ENCODE results near the gene TRAPPC1. TPM values are rescaled to one million over a fixed set of nuclear protein-coding genes. Genes with fewer than 3 reads are reported as not detected.

Gene TRAPPC1
- total RNA-seq, result 10 to 100 TPM; 24.1 to 39.3 (median 36.8) TPM

- H3K4me1 ChIP-seq, result peaks cover 0 to 52% (median 21%) of the 10 kb centered on the region in 4 donors
Observed at GRCh38 chr17:7931709-7932482, at the start of gene TRAPPC1, which contains the start of gene CNTROB. Gene TRAPPC1, minus strand, starts transcription at chr17:7931946. Its CDS starts 117 bp downstream, at chr17:7931829. Gene CNTROB, plus strand, starts transcription at chr17:7932206. Its CDS starts 874 bp downstream, at chr17:7933080.

GRCh38 chr17:7977805-7978204, 46.1 kb upstream of the TRAPPC1 start:
- TF ChIP-seq EP300 (IDR thresholded peaks at IDR 0.05), result no peak
- no peak for TF ChIP-seq CTCF (IDR thresholded peaks at IDR 0.05)
- no peak for TF ChIP-seq POLR2A (IDR thresholded peaks at IDR 0.05)
- Histone ChIP-seq H3K27me3 (peaks cover 0 to 19% of the 10 kb centered on the region in 2 donors), H3K4me3 (no peak overlapping the region), H3K36me3 (no peaks in the 10 kb centered on the region), H3K9me3 (peaks cover 0 to 22% (median 2%) of the 10 kb centered on the region in 4 donors), H3K27ac (no peak overlapping the region), H3K4me1 (no peaks in the 10 kb centered on the region)
- DNase-seq (ENCODE audit: low spot score in 2 of 2), result no peak
- WGBS, 2 donors, result 90 to 92% methylated on average over 5 of the region's 5 CpGs

More at GRCh38 chr17:7931709-7932482, at the start of gene TRAPPC1, which contains the start of gene CNTROB:
- WGBS, 2 donors, result 1% methylated on average over 42 to 52 of the region's 55 CpGs
- TF ChIP-seq CTCF (IDR thresholded peaks at IDR 0.05) (no peak), EP300 (IDR thresholded peaks at IDR 0.05) (peak; percentile 97 to 99), POLR2A (IDR thresholded peaks at IDR 0.05) (peak; percentile 79 to 93)
- peaks cover 0 to 52% (median 0%) of the 10 kb centered on the region in 3 donors for H3K36me3 ChIP-seq
- peak; percentile 99 for DNase-seq (ENCODE audit: low spot score in 2 of 2)
- no peaks in the 10 kb centered on the region for H3K27me3 ChIP-seq
- peak within 1 kb of the TSS; percentile 79 to 97 (median 85) for H3K4me3 ChIP-seq
- no peaks in the 10 kb centered on the region for H3K9me3 ChIP-seq
- peak within 1 kb of the TSS; percentile 63 to 94 (median 82) for H3K27ac ChIP-seq

GRCh38 chr17:7977039-7977438, 45.3 kb upstream of the TRAPPC1 start:
- Histone ChIP-seq H3K9me3 (peaks cover 0 to 22% (median 2%) of the 10 kb centered on the region in 4 donors), H3K27ac (no peak overlapping the region), H3K4me3 (no peak overlapping the region), H3K36me3 (no peaks in the 10 kb centered on the region), H3K27me3 (peaks cover 0 to 15% of the 10 kb centered on the region in 2 donors), H3K4me1 (no peaks in the 10 kb centered on the region)
- 84 to 89% methylated on average over 4 of the region's 4 CpGs for WGBS, 2 donors
- no peak for DNase-seq (ENCODE audit: low spot score in 2 of 2)
- TF ChIP-seq EP300 (IDR thresholded peaks at IDR 0.05) (no peak), POLR2A (IDR thresholded peaks at IDR 0.05) (no peak), CTCF (IDR thresholded peaks at IDR 0.05) (no peak)

DNA sequence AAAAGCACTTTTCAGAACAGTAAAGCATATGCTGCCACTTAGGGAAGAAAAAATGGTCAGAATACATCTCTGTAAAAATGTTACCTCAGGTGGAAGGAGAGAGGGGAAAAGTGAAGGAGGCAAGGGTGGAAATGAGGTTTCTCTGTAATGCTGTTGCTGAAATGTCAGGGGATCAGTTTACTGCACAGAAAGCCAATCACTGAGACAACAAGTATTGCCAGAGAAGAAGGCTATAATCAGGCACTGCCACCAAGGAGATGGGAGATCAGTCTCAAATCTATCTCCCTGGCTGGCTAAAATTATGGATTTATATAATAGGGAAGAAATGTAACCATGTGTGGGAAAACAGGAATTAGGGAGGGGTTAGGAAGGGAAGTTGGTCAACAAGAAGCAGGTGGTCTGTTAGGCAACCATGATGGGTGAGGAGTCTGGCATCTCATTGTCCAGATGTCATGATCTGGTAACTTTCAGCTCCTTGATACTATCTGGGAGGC, 42.9 kb upstream of the TRAPPC1 start:
- Histone ChIP-seq H3K4me3 (no peak overlapping the region), H3K27ac (no peak overlapping the region)

More for the DNA sequence above, 42.9 kb upstream of the TRAPPC1 start:
- H3K4me1 ChIP-seq, result no peaks in the 10 kb centered on the region
- no peak for DNase-seq (ENCODE audit: low spot score in 2 of 2)
- H3K27me3 ChIP-seq, result peaks cover 0 to 12% of the 10 kb centered on the region in 2 donors
- H3K36me3 ChIP-seq, result no peaks in the 10 kb centered on the region
- TF ChIP-seq CTCF (IDR thresholded peaks at IDR 0.05) (no peak), POLR2A (IDR thresholded peaks at IDR 0.05) (no peak), EP300 (IDR thresholded peaks at IDR 0.05) (no peak)
- peaks cover 0 to 22% (median 2%) of the 10 kb centered on the region in 4 donors for H3K9me3 ChIP-seq
